Measurements from ENCODE around the gene GPAM.
A peak's percentile ranks its signal among the peaks of the same experiment; 100 is the strongest.
"Not testable (repeated sequence)": the region's sequence is repeated elsewhere in the genome, so short reads cannot be mapped to it uniquely, and the experiment has no call there.

The GPAM gene

GRCh38 chr10:112183329-112184051 lies at the start of gene GPAM:
Gene GPAM (minus strand): TSS chr10:112183765. CDS start chr10:112181784, 1,981 bp downstream.
- H3K4me3 ChIP-seq (ENCODE audit: control insufficient read depth, low read depth, low read length) = peak within 1 kb of the TSS; percentile 79
- no peak for TF ChIP-seq CTCF (conservative IDR thresholded peaks at IDR 0.05; ENCODE audit: control insufficient read depth, insufficient read depth, low read depth, low read length)
- DNase-seq (ENCODE audit: low read depth) = peak; percentile 84

GRCh38 chr10:112232670-112233069 lies 49.1 kb upstream of the GPAM start:
- H3K4me3 ChIP-seq (ENCODE audit: control insufficient read depth, low read depth, low read length) = no peak overlapping the region
- DNase-seq (ENCODE audit: low read depth) = no peak
- TF ChIP-seq CTCF (conservative IDR thresholded peaks at IDR 0.05; ENCODE audit: control insufficient read depth, insufficient read depth, low read depth, low read length) = no peak

- TF ChIP-seq CTCF (conservative IDR thresholded peaks at IDR 0.05; ENCODE audit: control insufficient read depth, insufficient read depth, low read depth, low read length) = no peak
- H3K4me3 ChIP-seq (ENCODE audit: control insufficient read depth, low read depth, low read length) = no peak overlapping the region
- no peak for DNase-seq (ENCODE audit: low read depth)
Observed at GRCh38 chr10:112231602-112232400, 48.2 kb upstream of the GPAM start.

- no peak overlapping the region for H3K4me3 ChIP-seq (ENCODE audit: control insufficient read depth, low read depth, low read length)
- no peak for TF ChIP-seq CTCF (conservative IDR thresholded peaks at IDR 0.05; ENCODE audit: control insufficient read depth, insufficient read depth, low read depth, low read length)
- DNase-seq (ENCODE audit: low read depth) = peak; percentile 42
Observed at GRCh38 chr10:112230325-112230988, 46.9 kb upstream of the GPAM start.

GRCh38 chr10:112229901-112230300 lies 46.3 kb upstream of the GPAM start:
- no peak overlapping the region for H3K4me3 ChIP-seq (ENCODE audit: control insufficient read depth, low read depth, low read length)
- no peak for DNase-seq (ENCODE audit: low read depth)
- TF ChIP-seq CTCF (conservative IDR thresholded peaks at IDR 0.05; ENCODE audit: control insufficient read depth, insufficient read depth, low read depth, low read length) = no peak

GRCh38 chr10:112229096-112229495 lies 45.5 kb upstream of the GPAM start:
- no peak overlapping the region for H3K4me3 ChIP-seq (ENCODE audit: control insufficient read depth, low read depth, low read length)
- no peak for TF ChIP-seq CTCF (conservative IDR thresholded peaks at IDR 0.05; ENCODE audit: control insufficient read depth, insufficient read depth, low read depth, low read length)
- DNase-seq (ENCODE audit: low read depth) = peak; percentile 57

- DNase-seq (ENCODE audit: low read depth); H3K4me3 ChIP-seq (ENCODE audit: control insufficient read depth, low read depth, low read length): not testable (repeated sequence)
Observed at GRCh38 chr10:112228366-112229088, 45.0 kb upstream of the GPAM start.
